ENCODE data around the gene SLC25A29.
A peak's percentile ranks its signal among the peaks of the same experiment; 100 is the strongest.

Gene SLC25A29

GRCh38 chr14:100328495-100329163 is 22.4 kb upstream of the SLC25A29 start:
- no peak overlapping the region for H3K4me3 Mint-ChIP-seq
- no peaks in the 10 kb centered on the region for H3K27me3 Mint-ChIP-seq (ENCODE audit: low read depth)
- H3K27ac Mint-ChIP-seq, result no peak overlapping the region
- TF ChIP-seq CTCF (IDR thresholded peaks at IDR 0.05; ENCODE audit: unreplicated experiment in 3 of 3), result no peak
- no peaks in the 10 kb centered on the region for H3K9me3 Mint-ChIP-seq
- no peaks in the 10 kb centered on the region for H3K36me3 Mint-ChIP-seq (ENCODE audit: low read depth)
- peaks cover 5% of the 10 kb centered on the region for H3K4me1 Mint-ChIP-seq

- no peak for TF ChIP-seq CTCF (IDR thresholded peaks at IDR 0.05; ENCODE audit: unreplicated experiment in 3 of 3)
- H3K36me3 Mint-ChIP-seq (ENCODE audit: low read depth), result no peaks in the 10 kb centered on the region
These were observed 20.9 kb upstream of the SLC25A29 start for GRCh38 chr14:100327128-100327527.

GRCh38 chr14:100325958-100326357 is 19.7 kb upstream of the SLC25A29 start:
- H3K4me1 Mint-ChIP-seq, result peaks cover under 1% of the 10 kb centered on the region
- peaks cover 4% of the 10 kb centered on the region for H3K27me3 Mint-ChIP-seq (ENCODE audit: low read depth)
- no peaks in the 10 kb centered on the region for H3K36me3 Mint-ChIP-seq (ENCODE audit: low read depth)
- peak overlapping the region in 1 of 3 experiments; percentile 66 for H3K27ac Mint-ChIP-seq
- TF ChIP-seq CTCF (IDR thresholded peaks at IDR 0.05; ENCODE audit: unreplicated experiment in 3 of 3), result no peak
- no peaks in the 10 kb centered on the region for H3K9me3 Mint-ChIP-seq
- H3K4me3 Mint-ChIP-seq, result no peak overlapping the region

More at GRCh38 chr14:100327128-100327527, 20.9 kb upstream of the SLC25A29 start:
- no peaks in the 10 kb centered on the region for H3K27me3 Mint-ChIP-seq (ENCODE audit: low read depth)
- H3K4me3 Mint-ChIP-seq, result no peak overlapping the region
- H3K9me3 Mint-ChIP-seq, result no peaks in the 10 kb centered on the region
- peaks cover 5% of the 10 kb centered on the region for H3K4me1 Mint-ChIP-seq
- H3K27ac Mint-ChIP-seq, result no peak overlapping the region

- H3K27ac Mint-ChIP-seq, result peak overlapping the region in 2 of 3 experiments; percentile 65 to 66
- no peaks in the 10 kb centered on the region for H3K4me1 Mint-ChIP-seq
- TF ChIP-seq CTCF (IDR thresholded peaks at IDR 0.05; ENCODE audit: unreplicated experiment in 3 of 3), result no peak
- no peak overlapping the region for H3K4me3 Mint-ChIP-seq
- H3K36me3 Mint-ChIP-seq (ENCODE audit: low read depth), result no peaks in the 10 kb centered on the region
- peaks cover 4% of the 10 kb centered on the region for H3K27me3 Mint-ChIP-seq (ENCODE audit: low read depth)
- no peaks in the 10 kb centered on the region for H3K9me3 Mint-ChIP-seq
These were observed 19.0 kb upstream of the SLC25A29 start for GRCh38 chr14:100325231-100325632.

- Mint-ChIP-seq H3K9me3 (no peaks in the 10 kb centered on the region), H3K27ac (no peak overlapping the region), H3K27me3 (ENCODE audit: low read depth) (peaks cover 4% of the 10 kb centered on the region), H3K4me1 (no peaks in the 10 kb centered on the region), H3K4me3 (no peak overlapping the region), H3K36me3 (ENCODE audit: low read depth) (no peaks in the 10 kb centered on the region)
- TF ChIP-seq CTCF (IDR thresholded peaks at IDR 0.05; ENCODE audit: unreplicated experiment in 3 of 3), result no peak
These were observed 17.7 kb upstream of the SLC25A29 start for GRCh38 chr14:100323942-100324307.

Measured in nephron (organoid).